H1 (cell line): ENCODE data around the gene LPP.

ENCODE experiments used
- POLR2A ChIP-seq, 2 experiments: IDR thresholded peaks; 1 replicate in 1 of 2; 2 replicates in 1 of 2; pipeline ENCODE4 v1.6.1; 2011; ENCODE audit warnings: low read depth in 2 of 2, low read length in 2 of 2, mild to moderate bottlenecking in 2 of 2; ENCODE audit errors: control extremely low read depth in 1 of 2
- POLR2AphosphoS5 ChIP-seq: IDR thresholded peaks from 2 replicates; pipeline ENCODE4 v1.6.1; 2011; ENCODE audit warnings: low read depth, low read length
- USF2 ChIP-seq: IDR thresholded peaks from 2 replicates; pipeline ENCODE4 v1.6.1; 2011; ENCODE audit warnings: low read length, improper control_type of control experiment
- ZNF274 ChIP-seq: IDR thresholded peaks from 2 replicates; pipeline ENCODE4 v1.7.0; 2012; ENCODE audit warnings: low read length, borderline replicate concordance; ENCODE audit errors: extremely low read depth
- TF ChIP-seq, protein P1 (sequence below), 3 experiments: IDR thresholded peaks; 1 replicate in 2 of 3; 2 replicates in 1 of 3; pipeline versions ENCODE4 v1.5.1 to v1.6.1; 2011; ENCODE audit warnings: low read length in 3 of 3, mild to moderate bottlenecking in 3 of 3, inconsistent platforms in 2 of 3, low read depth in 1 of 3, moderate library complexity in 1 of 3; ENCODE audit not compliant: insufficient read depth in 1 of 3; ENCODE audit errors: control extremely low read depth in 1 of 3

DNA sequence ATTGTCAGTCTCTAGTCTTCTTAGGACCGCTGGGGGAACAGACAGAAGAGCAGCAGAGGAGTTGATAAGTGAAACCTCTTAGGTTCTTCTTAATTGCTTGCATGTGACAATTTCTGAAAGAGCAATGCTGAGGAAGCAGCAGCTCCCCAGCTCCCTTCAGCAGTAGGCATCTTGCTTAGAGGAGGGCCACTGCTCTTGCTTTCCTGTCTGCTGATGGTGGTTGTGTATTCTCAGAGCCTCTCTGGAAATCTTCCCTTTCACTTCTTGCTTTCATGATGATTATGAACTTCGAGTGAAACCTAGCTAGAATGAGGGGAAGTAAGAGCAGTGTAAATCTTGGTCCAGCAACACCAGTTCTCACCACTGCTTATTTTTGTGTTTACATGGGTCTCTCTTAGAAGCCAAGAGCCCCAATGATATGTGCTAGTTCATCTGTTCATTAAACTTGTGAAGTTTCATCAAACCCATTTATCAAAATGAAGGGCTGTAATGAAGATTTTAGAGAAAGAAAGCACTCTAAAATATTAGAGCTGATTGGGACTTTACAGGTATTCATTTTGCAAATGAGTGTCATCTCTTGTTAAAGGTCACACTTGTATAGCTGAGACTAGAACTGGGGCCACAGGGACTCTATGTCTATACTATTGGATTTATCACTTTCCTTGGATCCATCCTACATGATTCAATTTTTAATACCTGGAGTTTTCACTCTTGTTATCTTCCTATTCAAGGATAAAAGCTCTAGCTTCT is 246.7 kb downstream of the LPP start:
- TF ChIP-seq, protein P1, sequence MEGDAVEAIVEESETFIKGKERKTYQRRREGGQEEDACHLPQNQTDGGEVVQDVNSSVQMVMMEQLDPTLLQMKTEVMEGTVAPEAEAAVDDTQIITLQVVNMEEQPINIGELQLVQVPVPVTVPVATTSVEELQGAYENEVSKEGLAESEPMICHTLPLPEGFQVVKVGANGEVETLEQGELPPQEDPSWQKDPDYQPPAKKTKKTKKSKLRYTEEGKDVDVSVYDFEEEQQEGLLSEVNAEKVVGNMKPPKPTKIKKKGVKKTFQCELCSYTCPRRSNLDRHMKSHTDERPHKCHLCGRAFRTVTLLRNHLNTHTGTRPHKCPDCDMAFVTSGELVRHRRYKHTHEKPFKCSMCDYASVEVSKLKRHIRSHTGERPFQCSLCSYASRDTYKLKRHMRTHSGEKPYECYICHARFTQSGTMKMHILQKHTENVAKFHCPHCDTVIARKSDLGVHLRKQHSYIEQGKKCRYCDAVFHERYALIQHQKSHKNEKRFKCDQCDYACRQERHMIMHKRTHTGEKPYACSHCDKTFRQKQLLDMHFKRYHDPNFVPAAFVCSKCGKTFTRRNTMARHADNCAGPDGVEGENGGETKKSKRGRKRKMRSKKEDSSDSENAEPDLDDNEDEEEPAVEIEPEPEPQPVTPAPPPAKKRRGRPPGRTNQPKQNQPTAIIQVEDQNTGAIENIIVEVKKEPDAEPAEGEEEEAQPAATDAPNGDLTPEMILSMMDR (IDR thresholded peaks at IDR 0.05; ENCODE audit: control extremely low read depth in 1 of 3, insufficient read depth in 1 of 3, low read depth in 1 of 3, low read length in 3 of 3) = no peak
- TF ChIP-seq ZNF274 = no peak
- no peak for TF ChIP-seq USF2
- no peak for TF ChIP-seq POLR2AphosphoS5
- no peak for TF ChIP-seq POLR2A (IDR thresholded peaks at IDR 0.05; ENCODE audit: control extremely low read depth in 1 of 2, low read depth in 2 of 2, low read length in 2 of 2)
